Measurements from ENCODE around the gene ATP5F1C.

The ATP5F1C gene

DNA sequence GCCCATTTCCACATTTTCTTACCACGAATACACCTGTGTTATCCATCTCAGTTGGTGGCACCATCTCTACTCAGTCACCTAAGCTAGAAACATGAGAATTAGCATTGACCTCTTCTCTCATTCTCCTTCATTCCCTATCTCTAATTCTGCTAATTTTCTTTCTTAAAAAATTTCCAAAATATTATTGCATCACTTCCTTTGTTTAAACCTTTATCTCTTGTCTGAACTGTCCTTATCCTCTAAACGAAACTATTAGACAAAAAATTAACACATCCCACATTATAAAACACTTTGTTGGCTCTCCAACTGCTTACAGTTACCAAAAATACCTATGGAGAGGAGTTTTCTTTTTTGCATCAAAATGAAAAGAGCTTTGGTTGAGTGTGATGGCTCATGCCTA lies 48.6 kb downstream of the ATP5F1C start:
- no peak overlapping the region for H3K4me3 ChIP-seq (ENCODE audit: low read depth, low read length)

DNA sequence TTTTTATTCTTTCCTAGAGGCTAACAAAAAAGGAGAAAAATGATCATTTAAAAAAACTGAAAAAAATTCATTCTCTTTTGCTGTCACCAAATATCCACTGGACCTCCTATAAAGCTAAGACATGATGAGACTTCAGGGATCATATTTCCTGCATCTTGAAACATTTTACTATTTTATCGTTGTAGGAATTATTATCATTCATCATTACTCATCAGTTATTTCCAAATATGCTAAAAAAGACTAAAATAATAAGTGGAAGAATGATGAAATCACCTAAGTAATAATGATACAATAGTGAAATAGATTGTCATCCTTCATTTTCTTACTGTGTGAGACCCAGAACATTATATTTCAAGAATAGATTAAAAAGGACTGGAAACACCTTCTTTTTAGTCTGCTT lies 58.6 kb downstream of the ATP5F1C start:
- no peak overlapping the region for H3K4me3 ChIP-seq (ENCODE audit: low read depth, low read length)

DNA sequence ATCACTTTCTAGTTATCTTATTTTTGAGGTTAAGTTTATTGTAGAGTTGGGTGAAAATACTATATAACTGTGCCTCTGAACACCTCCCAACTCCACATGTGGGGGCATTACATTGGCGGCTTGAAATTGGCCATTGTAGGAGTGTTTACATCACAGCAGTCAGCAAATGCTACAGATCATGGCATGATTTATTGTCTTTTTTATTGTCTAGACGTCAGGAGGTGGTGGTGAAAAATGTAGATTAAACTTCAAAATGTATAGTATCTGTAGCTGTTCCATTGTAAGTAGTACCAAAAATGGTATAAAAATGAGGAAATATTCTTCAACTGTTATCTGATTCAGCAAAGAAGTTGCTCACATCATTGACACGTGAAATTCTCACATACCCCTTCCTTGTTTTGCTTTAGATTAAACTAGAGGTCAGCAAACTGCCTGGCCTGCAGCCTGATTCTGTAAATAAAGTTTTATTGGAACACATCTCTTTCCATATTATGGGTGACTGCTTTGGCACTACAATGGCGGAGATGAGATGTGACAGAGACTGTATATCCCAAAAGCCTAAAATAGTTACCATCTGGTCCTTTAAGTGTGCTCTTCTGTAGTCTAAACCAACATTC lies 65.4 kb downstream of the ATP5F1C start:
- no peak overlapping the region for H3K4me3 ChIP-seq (ENCODE audit: low read depth, low read length)

DNA sequence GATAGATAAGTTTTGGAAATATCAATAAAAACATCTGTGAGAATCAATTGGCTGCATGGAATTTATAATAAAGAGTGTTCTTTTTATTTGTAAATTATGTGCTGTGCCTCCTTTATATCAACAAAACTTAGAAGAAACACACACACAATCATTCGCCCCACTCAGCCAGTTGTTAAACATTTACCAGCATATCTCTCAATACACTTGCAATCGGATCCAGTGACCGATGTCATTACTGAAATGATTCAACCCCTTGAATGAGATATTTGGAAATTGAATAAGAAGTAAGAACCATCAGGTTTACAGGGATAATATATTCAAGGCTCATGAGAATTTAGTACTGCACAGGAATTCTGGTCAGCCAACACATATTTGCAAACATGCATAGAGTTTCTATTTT lies 65.9 kb downstream of the ATP5F1C start:
- no peak overlapping the region for H3K4me3 ChIP-seq (ENCODE audit: low read depth, low read length)

- no peak overlapping the region for H3K4me3 ChIP-seq (ENCODE audit: low read depth, low read length)
Observed at GRCh38 chr10:7855205-7855604, 67.2 kb downstream of the ATP5F1C start.

DNA sequence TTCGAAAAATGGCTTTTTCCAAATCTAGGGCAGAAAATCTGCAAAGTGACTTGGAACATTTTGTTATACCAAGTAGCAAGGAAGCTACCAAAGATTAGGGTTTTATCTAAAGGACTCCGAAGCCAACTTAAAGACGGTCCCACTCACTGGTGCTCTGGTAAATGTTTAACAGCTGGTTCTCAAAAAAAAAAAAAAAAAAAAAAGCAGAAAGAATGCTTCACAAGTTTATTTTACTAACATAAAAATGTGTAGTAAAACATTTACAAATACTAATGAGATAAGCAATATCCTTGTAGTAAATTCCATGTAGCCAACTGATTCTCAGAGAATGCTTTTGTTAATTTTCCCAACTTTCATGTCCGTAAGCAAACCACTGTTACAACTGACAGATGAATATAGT lies 68.7 kb downstream of the ATP5F1C start:
- no peak overlapping the region for H3K4me3 ChIP-seq (ENCODE audit: low read depth, low read length)

DNA sequence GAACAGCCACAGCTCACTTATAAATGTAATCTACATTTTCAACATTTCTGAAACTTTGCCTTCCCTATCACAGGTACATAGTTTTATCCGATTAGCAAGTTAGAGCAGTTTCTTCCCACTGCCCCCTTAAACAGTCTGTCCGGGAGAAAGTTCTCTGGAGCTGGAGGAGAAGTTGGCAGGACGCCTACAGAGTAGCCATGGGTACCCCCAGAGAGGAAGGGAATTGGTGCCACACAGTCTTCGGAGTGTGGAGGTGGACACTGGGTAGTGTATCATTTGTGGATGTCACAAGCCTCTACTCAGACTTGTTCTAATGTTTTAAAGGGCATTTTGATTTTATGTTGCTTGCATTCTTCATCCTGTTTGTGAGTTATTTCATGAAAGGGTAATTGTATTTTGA lies 69.3 kb downstream of the ATP5F1C start:
- H3K4me3 ChIP-seq (ENCODE audit: low read depth, low read length), result no peak overlapping the region

Measured in iPS-11a (cell line).